Islet precursor cell (in vitro differentiated cells): ENCODE results near the gene CCNYL1.
A peak's percentile ranks its signal among the peaks of the same experiment; 100 is the strongest.
"Not testable (repeated sequence)": the region's sequence is repeated elsewhere in the genome, so short reads cannot be mapped to it uniquely, and the experiment has no call there.

Source experiments
- DNase-seq: peaks from one replicate; pipeline ENCODE4 v3.0.0-alpha.2; 2018

CCNYL1 gene

GRCh38 chr2:207743514-207743913 lies 32.1 kb downstream of the CCNYL1 start:
- no peak for DNase-seq

DNA sequence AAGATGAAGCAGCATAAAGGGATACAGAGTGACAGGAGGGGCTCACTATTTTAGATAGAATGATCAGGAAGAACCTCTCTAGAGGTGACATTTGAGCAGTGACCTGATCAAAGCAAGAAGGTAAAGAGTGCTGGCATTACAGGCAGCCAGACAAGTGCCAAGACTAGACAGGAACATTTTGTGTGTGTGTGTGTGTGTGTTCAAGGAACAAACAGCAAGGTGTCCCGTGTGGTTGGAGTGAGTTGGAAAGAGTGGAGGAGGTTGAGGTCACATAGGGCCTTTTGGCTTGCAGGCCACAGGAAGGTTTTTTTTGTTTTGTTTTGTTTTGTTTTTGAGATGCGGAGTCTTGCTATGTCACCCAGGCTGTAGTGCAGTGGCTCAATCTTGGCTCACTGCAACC lies 32.6 kb downstream of the CCNYL1 start:
- no peak for DNase-seq

DNA sequence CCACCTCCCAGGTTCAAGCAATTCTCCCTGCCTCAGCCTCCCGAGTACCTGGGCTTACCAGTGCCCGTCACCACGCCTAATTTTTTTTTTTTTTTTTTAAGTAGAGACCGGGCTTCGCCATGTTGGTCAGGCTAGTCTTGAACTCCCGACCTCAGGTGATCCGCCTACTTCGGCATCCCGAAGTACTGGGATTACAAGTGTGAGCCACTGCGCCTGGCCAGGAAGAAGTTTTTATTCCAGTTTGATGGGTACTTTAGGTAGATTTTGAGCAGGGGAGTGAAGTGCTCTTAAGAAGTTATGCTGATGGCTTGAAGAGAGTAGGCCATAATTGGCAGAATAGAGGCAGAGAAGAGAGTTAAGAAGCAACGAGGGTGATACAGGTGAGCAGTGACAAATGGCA lies 33.0 kb downstream of the CCNYL1 start:
- no peak for DNase-seq

- peak; percentile 77 for DNase-seq
These were observed 34.7 kb downstream of the CCNYL1 start for GRCh38 chr2:207746131-207746530.

- DNase-seq = no peak
These were observed 36.5 kb downstream of the CCNYL1 start for GRCh38 chr2:207747653-207748560.

- no peak for DNase-seq
These were observed 37.6 kb downstream of the CCNYL1 start for GRCh38 chr2:207748993-207749392.

GRCh38 chr2:207749873-207750272 lies 38.4 kb downstream of the CCNYL1 start:
- DNase-seq = no peak

DNA sequence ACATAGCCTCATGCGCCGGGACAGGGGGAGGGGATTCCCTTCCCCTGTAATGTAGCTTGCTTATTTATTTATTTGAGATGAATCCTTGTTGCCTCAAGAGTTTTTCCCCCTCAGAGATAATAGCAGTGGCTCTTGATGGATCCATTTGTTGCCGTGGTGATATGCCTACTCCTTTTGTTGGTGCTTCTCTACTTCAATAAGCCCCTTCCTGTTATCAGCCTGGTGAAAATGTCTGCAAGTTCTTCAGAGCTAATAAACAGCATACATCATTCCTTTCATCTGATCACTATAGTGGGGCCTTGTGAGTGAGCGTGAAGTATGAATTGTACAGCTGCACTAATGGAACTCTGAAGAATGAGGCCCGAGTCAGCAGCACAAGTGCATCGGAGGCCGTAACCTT lies 38.9 kb downstream of the CCNYL1 start:
- DNase-seq = no peak

DNA sequence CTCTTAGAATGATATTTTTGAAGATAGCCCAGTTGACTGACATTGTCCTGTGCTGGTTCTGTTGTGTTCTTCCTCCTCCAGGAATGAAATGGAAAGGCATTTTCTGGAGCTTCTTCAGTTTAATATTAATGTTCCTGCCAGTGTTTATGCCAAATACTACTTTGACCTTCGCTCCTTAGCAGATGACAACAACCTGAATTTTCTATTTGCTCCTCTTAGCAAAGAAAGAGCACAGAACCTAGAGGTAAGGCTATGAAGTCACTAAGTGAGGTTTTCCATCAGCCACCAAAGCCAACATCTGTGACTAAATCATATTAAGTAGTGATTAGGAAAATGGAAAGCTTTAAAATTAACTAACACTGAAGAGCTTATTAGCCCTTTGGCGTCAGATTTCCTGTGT lies 39.4 kb downstream of the CCNYL1 start:
- no peak for DNase-seq

GRCh38 chr2:207753688-207754087 lies 42.2 kb downstream of the CCNYL1 start:
- not testable (repeated sequence) for DNase-seq

DNA sequence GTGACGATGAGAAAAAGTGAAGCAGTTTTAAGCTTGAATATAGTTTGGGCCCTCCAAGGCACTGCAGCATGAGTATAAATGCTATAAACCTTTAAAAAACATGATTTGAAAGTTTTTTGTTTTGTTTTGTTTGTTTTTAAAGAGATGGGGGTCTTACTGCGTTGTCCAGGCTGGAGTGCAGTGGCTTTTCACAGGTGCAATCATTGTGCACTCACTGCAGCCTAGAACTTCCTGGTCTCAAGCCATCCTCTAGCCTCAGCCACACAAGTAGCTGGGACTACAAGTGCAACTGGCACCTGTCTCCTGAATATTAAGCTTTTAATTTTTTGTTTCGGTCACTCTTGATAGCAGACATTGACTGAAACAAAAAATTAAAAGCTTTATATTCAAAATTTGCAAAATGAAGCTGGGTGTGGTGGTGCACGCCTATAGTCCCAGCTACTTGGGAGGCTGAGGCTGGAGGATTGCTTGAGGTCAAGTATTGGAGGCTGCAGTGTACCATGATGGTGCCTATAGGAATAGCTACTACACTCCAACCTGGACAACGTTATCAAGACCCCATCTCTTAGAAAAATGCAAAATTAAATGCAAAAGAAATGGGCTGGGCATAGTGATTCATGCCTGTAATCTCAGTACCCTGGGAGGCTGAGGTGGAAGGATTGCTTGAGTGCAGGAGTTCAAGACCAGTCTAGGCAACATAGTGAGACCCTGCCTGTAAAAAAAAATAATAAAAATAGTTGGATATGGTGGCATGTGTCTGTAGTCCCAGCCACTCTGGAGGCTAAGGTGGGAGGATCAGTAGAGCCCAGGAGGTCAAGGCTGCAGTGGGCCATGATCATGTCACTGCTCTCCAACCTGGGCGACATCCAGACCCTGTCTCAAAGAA lies 43.3 kb downstream of the CCNYL1 start:
- DNase-seq = no peak

GRCh38 chr2:207758025-207758424 lies 46.6 kb downstream of the CCNYL1 start:
- DNase-seq = no peak

GRCh38 chr2:207759890-207760289 lies 48.5 kb downstream of the CCNYL1 start:
- no peak for DNase-seq

DNA sequence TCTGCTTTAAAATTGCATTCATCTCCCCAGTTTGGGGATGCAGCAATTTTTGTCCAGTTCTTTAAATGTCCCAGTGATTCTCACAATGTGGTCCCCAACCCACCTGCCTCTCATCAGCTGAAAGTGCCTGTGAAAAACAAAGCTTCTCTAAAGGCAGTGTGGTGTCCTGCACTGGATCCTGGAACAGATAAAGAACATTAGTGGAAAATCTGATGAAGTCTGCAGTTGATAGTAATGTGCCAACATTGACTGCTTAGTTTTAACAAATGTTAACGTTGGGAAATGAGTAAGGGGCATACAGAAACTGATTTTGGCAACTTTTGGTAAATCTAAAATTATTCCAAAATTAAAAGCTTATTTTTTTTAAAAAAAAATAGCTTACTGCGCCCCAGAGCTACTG lies 49.0 kb downstream of the CCNYL1 start:
- DNase-seq = no peak

- not testable (repeated sequence) for DNase-seq
These were observed 50.0 kb downstream of the CCNYL1 start for GRCh38 chr2:207761426-207761825.

- no peak for DNase-seq
These were observed 50.7 kb downstream of the CCNYL1 start for GRCh38 chr2:207762146-207762545.

- peak; percentile 36 for DNase-seq
These were observed 52.0 kb downstream of the CCNYL1 start for GRCh38 chr2:207763303-207763917.

DNA sequence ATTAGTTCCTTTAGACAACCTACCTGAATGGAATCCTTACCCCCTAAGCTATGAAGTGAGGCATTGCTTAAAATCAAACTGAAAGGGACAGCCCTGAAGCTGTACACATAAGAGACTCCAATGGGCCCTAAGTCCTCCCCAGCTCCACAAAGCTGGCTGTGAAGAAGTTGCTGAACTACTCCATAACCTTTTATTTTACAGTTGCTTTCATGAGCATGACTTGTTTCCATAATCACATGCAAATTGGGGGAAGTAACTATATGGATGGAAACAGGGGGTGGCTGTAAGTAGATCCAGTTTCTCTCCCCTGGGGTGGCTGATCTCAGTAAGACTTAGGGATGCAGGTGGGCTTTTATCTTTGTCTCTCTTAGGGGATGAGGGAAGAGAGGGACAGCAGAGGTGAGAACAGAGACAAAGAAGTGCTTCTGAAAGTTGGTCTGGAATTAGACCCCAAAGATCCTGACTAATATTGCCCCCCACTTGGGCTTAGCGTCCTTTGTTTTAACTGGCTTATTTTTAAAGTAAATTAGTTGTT lies 52.7 kb downstream of the CCNYL1 start:
- DNase-seq = no peak

DNA sequence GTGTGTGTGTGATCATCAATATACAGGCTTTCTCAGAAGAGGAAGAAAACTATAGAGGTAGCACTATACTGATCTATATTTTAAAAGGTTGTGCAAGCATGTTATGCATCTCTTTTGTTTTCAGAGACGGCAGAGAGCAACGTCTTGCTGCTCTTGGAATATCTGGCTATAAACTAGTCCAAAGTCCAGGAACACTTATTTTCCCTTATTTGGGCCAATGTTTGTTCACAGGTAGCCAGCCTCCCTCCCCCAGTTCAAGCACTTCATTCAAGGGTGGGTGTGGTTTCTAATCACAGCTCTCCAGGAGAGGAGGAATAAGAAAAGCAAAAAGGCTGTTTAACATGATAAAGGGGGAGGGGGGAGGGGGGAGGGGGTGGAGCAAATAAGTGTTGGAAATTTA lies 54.1 kb downstream of the CCNYL1 start:
- DNase-seq = no peak

GRCh38 chr2:207766041-207766551 lies 54.7 kb downstream of the CCNYL1 start:
- no peak for DNase-seq

DNA sequence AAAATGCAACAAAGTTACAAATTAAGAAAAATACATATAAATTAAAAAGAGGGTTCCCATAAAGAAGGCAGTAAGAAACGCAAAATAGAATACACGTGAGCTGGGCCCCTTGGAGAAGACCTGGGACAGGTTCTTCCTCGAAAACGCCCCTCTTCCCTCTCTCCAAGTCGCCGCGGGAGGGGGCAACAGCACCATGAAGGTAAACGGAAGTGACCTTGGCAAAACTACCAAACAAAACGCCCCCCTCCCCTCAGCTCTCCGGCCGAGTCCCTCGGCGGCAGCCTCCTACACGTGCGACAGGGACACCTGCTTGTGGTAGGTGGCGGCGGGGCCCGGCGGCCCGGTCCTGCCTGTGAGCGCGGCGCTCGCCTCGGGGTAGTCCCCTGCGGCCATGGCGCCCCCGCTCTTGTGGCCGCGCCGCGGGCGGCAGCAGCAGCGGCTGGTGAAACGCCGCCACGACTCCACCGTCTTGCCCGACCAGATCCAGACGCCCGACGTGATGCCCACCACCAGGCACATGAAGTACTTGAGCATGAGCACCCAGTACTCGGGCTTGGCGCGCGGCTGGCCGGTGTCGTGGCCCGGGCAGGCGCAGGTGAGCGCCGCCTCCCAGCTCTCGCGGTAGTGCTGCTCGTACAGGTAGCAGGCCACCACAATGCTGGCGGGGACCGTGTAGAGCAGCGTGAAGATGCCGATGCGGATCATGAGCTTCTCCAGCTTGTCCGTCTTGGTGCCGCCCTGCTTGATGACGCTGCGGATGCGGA lies 55.4 kb downstream of the CCNYL1 start:
- peak; percentile 71 for DNase-seq
